SKM-1 treated with dmso at 0.1 percent for 144 hours (cell line): Measurements from ENCODE around the gene NRP2.
A peak's percentile ranks its signal among the peaks of the same experiment; 100 is the strongest.

Experiments used
- DNase-seq: peaks from one replicate; lab custom pipeline; 2025; ENCODE audit not compliant: unreplicated experiment; lab: John Stamatoyannopoulos, UW

NRP2 gene

GRCh38 chr2:205682239-205682970 lies at the start of gene NRP2:
Gene NRP2 (plus strand): TSS chr2:205682501. CDS start chr2:205683291, 790 bp downstream.
- DNase-seq, result peak; percentile 57

- no peak for DNase-seq
These were observed 48.3 kb upstream of the NRP2 start for GRCh38 chr2:205633994-205634393.

DNA sequence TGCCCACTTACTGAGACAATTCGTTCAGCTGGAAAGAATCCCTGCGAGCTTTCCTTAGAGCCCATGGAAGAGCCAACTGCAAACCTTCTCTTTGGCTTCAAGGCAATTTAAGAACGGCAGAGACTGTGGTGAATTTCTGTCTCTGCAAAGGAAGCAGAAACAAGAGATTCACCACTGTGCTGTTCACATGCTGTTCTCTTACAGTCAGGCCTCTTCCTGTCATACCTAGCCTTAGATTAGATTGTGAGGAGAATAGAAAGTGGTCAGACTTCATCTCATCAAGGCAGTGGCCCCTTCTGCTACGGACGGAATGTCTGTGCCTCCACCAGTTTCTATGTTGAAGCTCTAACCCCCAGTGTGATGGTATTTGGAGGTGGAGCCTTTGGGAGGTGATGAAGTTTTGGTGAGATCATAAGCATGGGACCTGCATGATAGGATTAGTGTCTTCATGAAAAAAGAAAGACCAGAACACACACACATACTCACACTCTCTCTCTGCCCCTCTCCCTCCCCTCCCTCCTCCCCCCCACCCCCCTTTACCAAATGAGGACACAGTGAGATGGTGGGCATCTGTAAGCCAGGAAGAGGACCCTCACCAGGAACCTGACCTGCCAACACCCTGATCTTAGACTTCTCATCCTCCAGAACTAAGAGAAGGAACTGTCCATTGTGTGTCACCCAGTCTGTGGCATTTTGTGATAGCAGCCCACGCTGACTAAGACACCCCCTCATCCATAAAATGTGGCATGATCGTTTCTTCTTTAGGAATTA lies 45.6 kb upstream of the NRP2 start:
- DNase-seq, result no peak

GRCh38 chr2:205637320-205637602 lies 45.0 kb upstream of the NRP2 start:
- no peak for DNase-seq

DNA sequence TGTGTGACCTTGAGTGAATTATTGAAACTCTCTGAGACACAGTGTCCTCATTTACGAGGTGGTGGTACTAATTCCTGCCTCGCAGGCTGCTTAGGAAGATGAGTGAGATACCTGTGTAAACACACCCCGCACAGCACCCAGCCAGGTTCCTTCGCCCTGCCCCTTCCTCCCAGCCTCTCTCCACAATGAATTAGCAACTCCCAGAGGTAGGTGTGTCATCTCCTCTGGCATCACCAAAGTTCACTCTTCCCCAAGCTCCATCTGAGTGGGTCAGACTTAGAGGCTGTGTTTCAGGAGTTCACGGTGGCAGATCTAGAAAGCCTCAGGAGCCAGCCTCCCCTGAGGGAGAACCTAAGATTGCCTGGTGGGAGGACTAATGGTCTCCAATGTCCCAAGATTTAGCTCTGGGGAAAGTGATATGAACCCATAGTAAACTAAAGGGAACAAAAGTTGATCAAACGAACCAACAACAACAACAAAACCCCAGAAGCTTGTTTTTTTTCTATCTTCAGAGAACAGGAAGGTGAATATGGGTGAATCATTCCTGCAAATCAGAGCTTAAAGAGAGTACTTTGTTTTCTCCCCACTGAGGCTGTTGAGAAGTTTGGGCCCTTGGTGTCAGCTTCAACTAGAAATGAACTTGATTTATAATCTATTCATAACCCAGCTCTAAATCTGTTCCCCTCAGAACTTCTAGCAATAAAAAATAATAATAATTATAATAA lies 44.4 kb upstream of the NRP2 start:
- no peak for DNase-seq

- peak; percentile 4 for DNase-seq
These were observed 41.6 kb upstream of the NRP2 start for GRCh38 chr2:205640716-205641115.

GRCh38 chr2:205642599-205643356 lies 39.5 kb upstream of the NRP2 start:
- no peak for DNase-seq

GRCh38 chr2:205643391-205643885 lies 38.9 kb upstream of the NRP2 start:
- no peak for DNase-seq

DNA sequence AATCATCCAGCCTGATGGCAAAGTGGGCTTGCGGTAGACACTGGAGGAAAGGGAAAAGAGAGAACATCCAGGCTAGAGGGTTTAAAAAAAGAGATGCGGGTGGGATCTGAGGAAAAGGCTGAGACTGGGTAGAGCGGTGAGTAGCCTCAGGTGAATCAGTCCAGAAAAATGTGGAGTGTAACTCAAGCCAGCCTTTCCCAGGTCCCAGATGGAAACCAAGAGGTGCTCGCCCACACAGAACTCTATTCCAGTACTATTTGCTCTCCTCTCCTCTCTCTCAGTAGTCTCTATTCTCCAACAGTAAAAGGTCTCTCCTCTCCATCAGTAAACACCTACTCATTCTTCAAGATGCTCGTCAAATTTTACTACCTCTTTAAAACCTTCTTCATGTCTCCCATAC lies 38.3 kb upstream of the NRP2 start:
- no peak for DNase-seq

DNA sequence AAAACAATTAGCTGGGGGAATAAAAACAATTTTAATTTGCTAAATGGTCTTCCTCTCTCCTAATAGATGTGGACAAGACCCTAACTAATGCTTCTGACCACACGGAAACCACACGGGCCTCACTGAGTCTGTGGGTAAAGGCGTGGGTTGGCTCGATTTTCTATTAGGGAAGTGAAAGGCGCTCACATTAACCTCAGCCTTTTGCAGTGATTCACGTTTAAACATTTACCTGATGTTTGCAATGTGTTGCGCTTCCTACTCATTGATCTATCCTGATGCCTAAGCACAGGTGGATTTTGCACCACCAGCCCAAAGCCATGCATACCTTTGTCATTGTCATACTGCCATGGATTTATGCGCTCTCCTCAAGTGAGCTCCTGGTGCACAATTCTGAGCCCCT lies 35.6 kb upstream of the NRP2 start:
- no peak for DNase-seq

- DNase-seq, result no peak
These were observed 31.9 kb upstream of the NRP2 start for GRCh38 chr2:205650450-205650849.

GRCh38 chr2:205650931-205651330 lies 31.4 kb upstream of the NRP2 start:
- DNase-seq, result no peak

GRCh38 chr2:205651719-205652118 lies 30.6 kb upstream of the NRP2 start:
- no peak for DNase-seq

- DNase-seq, result no peak
These were observed 27.3 kb upstream of the NRP2 start for GRCh38 chr2:205654878-205655605.

DNA sequence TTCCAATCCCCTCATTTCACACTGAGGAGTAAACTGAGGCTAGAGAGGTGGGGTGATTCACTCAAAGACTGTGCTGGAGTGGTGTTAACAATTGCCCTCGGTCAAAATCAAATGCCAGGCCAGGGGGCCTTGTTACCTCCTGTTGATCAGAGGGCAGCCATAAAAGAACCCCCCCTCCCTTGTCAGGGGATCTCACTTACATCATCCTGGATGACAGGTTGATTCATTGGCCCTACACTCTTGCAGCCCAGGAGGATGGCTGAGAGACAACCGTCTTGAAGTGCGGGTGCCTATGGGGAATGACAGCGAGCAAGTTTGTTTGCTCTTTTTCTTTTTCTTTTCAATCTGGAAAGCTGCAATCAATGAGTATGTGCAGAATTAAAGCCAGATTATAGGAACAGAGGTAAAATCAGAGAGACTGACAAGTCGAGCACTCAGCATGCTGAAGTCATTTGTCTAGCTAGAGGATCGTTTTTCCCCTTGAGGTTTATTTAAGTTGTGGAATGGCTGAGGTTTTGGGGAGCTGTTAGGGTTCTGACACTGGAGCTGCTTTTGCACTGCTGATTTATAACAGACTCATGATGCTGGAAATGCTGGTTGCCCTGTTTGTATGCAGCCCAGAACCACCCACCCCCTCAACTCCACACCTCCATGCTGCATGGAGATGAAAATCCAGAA lies 26.4 kb upstream of the NRP2 start:
- DNase-seq, result no peak

- DNase-seq, result no peak
These were observed 25.8 kb upstream of the NRP2 start for GRCh38 chr2:205656461-205656860.

GRCh38 chr2:205656941-205657340 lies 25.4 kb upstream of the NRP2 start:
- DNase-seq, result no peak

DNA sequence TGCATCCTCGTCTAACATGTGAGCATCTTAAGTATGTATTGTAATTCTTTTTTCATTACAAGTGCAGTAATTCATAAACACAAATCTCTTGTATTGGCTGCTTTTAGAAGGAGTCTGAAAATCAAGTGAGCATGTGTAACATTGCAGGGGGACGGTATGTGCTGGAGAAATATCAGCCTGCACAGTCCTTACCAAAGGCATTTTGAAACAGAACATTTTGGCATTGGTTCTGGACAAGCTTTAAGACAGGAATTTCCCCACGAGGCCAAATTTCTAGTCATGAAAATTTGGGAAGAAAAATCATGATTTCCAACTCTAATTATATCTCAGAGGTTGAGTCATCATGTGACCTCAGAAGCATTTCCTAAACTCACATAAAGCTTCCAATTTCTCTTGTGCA lies 24.7 kb upstream of the NRP2 start:
- no peak for DNase-seq

DNA sequence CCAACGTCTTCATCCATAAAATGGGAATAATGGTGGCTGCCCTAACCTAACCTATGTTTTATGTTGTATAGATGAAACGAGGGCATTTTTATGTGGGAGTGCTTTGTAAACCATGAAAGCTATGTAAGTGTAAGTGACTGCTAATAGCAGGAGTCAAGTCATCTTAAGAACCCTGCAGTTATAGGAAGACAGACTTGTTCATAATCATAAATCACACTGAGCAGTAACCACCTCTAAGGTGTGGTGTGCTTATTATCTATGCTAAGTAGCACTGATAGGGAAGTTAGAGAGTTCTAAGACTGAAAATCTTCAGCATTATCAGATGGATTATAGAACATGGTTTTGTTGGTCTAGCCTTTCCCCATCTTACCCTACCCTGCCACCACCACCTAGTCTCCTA lies 24.2 kb upstream of the NRP2 start:
- DNase-seq, result no peak

DNA sequence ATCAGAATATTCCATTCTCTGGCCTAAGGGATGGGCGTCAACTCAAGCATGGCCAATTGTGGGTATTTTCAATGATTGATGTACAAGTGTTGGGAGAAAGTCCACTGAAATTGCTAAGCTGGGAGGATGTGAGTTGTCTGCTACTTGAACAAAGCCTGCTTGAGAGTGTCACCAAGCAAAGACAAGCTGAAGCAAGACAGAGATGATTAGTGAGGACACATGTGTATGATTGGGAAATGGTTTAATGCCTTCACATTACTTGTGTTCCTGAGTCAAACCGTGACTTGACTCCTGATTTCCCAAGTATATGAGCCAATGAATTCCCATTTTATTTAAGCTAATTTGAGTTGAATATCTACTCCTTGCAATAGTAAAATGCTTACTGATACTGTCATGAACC lies 23.7 kb upstream of the NRP2 start:
- DNase-seq, result no peak
